ENCODE measurements around the gene STXBP6. TPM values are rescaled to one million over a fixed set of nuclear protein-coding genes. Genes with fewer than 3 reads are reported as not detected.

STXBP6 gene
- total and polyA plus RNA-seq, 2 of the 13 experiments (the other 11 are each of a cell fraction or from before 2014, with no cell fraction given) = 35.3 to 42.8 TPM

DNA sequence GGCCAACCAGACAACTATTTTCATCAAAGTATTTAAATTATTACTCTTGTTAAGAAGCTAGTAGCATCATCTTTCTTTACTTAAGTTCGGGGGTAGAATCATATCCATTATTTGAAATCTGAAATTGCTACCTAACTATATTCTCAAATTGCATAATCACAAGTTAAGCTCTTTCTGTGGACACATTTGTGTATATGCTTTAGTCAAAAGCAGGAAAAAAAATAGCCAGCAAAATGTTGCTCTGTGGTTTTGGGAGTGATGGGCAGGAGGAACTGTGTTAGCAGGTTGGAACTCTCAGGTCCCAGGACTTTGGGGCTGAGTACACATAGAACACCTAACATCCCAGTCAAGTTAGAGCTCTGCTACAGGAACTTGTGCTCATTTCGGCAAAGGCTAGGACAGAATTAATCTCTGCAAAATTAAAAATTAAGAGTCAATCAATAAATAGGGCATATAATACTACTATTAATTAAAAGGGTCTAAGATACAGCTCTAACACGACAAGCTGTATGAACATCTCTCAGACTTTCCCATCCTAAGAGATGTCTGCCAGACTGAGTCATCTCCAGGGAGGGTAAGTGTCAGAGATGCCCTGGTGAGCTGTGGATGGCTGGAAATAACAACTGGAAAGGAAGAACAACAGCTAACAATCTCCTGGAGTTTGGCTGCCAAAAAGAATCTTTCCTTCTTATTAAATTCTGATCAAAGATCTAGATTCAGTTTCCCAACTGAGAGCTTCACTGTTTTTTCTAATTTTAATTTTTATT lies 212.5 kb downstream of the STXBP6 start:
- Histone ChIP-seq H3K9ac (ENCODE audit: insufficient read depth, low read depth, low read length) (no peak overlapping the region), H3K9me3 (ENCODE audit: low read length) (no peaks in the 10 kb centered on the region), H2AFZ (ENCODE audit: low read length) (peak overlapping the region; percentile 1), H3K36me3 (replicated peaks in 1 of 2; ENCODE audit: control insufficient read depth in 1 of 2, insufficient read depth in 2 of 2, low read length in 2 of 2) (no peaks in the 10 kb centered on the region), H4K20me1 (ENCODE audit: insufficient read depth, low read length) (no peaks in the 10 kb centered on the region), H3K27me3 (ENCODE audit: control insufficient read depth in 1 of 2, insufficient read depth in 2 of 2, low read length in 2 of 2) (no peaks in the 10 kb centered on the region), H3K79me2 (ENCODE audit: insufficient read depth, low read length) (no peaks in the 10 kb centered on the region), H3K4me2 (ENCODE audit: low read depth, low read length) (no peak overlapping the region), H3K27ac (ENCODE audit: extremely low read length, insufficient read depth, low read length) (peak overlapping the region; percentile 90), H3K4me1 (ENCODE audit: insufficient read depth, low read length) (peaks cover 67% of the 10 kb centered on the region), H3K4me3 (replicated peaks in 1 of 3; ENCODE audit: insufficient read depth in 1 of 3, low read depth in 2 of 3, low read length in 3 of 3) (no peak overlapping the region)
- 95% methylated on average over 3 of the region's 3 CpGs for WGBS (ENCODE audit: low lambda C conversion rate)
- FAIRE-seq (no peak), DNase-seq (ENCODE audit: low spot score) (no peak), ATAC-seq (no peak)
- POLR2A ChIA-PET = interaction anchor here (0.9 to 7.3 kb wide), 6 partner anchors 20 to 196 kb away, joined by 3 to 380 read pairs (median 16); no protein-coding TSS in a partner anchor
- in situ Hi-C loops (cut with HindIII; ENCODE audit: extremely low pct_ligation_motif_present, low pct_unique_long_range_greater_than_20kb) = no loop called here
- BruUV-seq (replicated peaks) = no TSS peak
- CTCF ChIA-PET (ENCODE audit: low intra/inter-chr PET ratio, low total read pairs) = no interaction called here
- intact Hi-C loops (cut with micrococcal nuclease; ENCODE audit: unreplicated experiment) = loop anchor here (5.0 kb wide), 1 partner anchor 50 kb away; no protein-coding TSS in a partner anchor
- TF ChIP-seq SALL2 (CRISPR knock-in tag; IDR thresholded peaks at IDR 0.05) = no peak
- 0 out of 2 replicates have a peak, but pooled peaks have one; percentile 6 for TF ChIP-seq ZNF136 (CRISPR knock-in tag; IDR thresholded peaks at IDR 0.05; ENCODE audit: low read depth)
- TF ChIP-seq, protein P1, sequence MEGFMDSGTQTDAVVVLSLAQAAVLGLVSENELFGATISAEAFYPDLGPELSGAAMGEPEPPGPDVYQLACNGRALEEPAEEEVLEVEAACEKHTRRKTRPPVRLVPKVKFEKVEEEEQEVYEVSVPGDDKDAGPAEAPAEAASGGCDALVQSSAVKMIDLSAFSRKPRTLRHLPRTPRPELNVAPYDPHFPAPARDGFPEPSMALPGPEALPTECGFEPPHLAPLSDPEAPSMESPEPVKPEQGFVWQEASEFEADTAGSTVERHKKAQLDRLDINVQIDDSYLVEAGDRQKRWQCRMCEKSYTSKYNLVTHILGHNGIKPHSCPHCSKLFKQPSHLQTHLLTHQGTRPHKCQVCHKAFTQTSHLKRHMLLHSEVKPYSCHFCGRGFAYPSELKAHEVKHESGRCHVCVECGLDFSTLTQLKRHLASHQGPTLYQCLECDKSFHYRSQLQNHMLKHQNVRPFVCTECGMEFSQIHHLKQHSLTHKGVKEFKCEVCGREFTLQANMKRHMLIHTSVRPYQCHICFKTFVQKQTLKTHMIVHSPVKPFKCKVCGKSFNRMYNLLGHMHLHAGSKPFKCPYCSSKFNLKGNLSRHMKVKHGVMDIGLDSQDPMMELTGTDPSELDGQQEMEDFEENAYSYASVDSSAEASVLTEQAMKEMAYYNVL (CRISPR knock-in tag; IDR thresholded peaks at IDR 0.05; ENCODE audit: borderline replicate concordance) = no peak
- no peak for TF ChIP-seq NR3C1 (CRISPR knock-in tag; IDR thresholded peaks at IDR 0.05)
- no peak for TF ChIP-seq PAF1 (CRISPR knock-in tag; IDR thresholded peaks at IDR 0.05)
- no peak for TF ChIP-seq TEAD3 (CRISPR knock-in tag; optimal IDR thresholded peaks at IDR 0.05; ENCODE audit: borderline replicate concordance)
- TF ChIP-seq ZFY (CRISPR knock-in tag; IDR thresholded peaks at IDR 0.05) = no peak; the same call in 1 of the 2 replicates
- no peak for TF ChIP-seq SCMH1 (CRISPR knock-in tag; IDR thresholded peaks at IDR 0.05; ENCODE audit: borderline replicate concordance)
- 0 out of 2 replicates have a peak, but pooled peaks have one; percentile 1 for TF ChIP-seq ZNF33B (CRISPR knock-in tag; IDR thresholded peaks at IDR 0.05)
- TF ChIP-seq HOMEZ (CRISPR knock-in tag; IDR thresholded peaks at IDR 0.05; ENCODE audit: low read depth) = no peak
- TF ChIP-seq FOSL2 (CRISPR knock-in tag; IDR thresholded peaks at IDR 0.05) = peak; percentile 68
- TF ChIP-seq FOXA1 (IDR thresholded peaks at IDR 0.05) = no peak
- TF ChIP-seq FOXA1 (CRISPR knock-in tag; IDR thresholded peaks at IDR 0.05) = no peak
- TF ChIP-seq, protein P2, sequence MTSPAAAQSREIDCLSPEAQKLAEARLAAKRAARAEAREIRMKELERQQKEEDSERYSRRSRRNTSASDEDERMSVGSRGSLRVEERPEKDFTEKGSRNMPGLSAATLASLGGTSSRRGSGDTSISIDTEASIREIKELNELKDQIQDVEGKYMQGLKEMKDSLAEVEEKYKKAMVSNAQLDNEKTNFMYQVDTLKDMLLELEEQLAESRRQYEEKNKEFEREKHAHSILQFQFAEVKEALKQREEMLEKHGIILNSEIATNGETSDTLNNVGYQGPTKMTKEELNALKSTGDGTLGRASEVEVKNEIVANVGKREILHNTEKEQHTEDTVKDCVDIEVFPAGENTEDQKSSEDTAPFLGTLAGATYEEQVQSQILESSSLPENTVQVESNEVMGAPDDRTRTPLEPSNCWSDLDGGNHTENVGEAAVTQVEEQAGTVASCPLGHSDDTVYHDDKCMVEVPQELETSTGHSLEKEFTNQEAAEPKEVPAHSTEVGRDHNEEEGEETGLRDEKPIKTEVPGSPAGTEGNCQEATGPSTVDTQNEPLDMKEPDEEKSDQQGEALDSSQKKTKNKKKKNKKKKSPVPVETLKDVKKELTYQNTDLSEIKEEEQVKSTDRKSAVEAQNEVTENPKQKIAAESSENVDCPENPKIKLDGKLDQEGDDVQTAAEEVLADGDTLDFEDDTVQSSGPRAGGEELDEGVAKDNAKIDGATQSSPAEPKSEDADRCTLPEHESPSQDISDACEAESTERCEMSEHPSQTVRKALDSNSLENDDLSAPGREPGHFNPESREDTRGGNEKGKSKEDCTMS (CRISPR knock-in tag; conservative IDR thresholded peaks at IDR 0.05) = no peak
- no peak for TF ChIP-seq ZFP36L1 (CRISPR knock-in tag; IDR thresholded peaks at IDR 0.05)
- TF ChIP-seq THAP11 (CRISPR knock-in tag; IDR thresholded peaks at IDR 0.05) = 0 out of 2 replicates have a peak, but pooled peaks have one; percentile 0

All from HepG2 (cell line).